ENCODE data around the gene PHEX. TPM values are rescaled to one million over a fixed set of nuclear protein-coding genes. Genes with fewer than 3 reads are reported as not detected.

Gene PHEX
- total RNA-seq, 6 experiments from 2014 or later, result 0.05 to 0.10 (median 0.07) TPM

GRCh38 chrX:22093550-22093949 is 61.4 kb downstream of the PHEX start:
- Mint-ChIP-seq H3K27ac (no peak overlapping the region), H3K4me3 (no peak overlapping the region), H3K27me3 (ENCODE audit: insufficient read depth) (no peaks in the 10 kb centered on the region), H3K9me3 (no peaks in the 10 kb centered on the region), H3K36me3 (ENCODE audit: low read depth) (no peaks in the 10 kb centered on the region), H3K4me1 (ENCODE audit: low read depth) (peaks cover 28% of the 10 kb centered on the region)
- no peak for TF ChIP-seq CTCF (IDR thresholded peaks at IDR 0.05)
- DNase-seq, result no peak

GRCh38 chrX:22095286-22095685 is 63.2 kb downstream of the PHEX start:
- no peak for DNase-seq
- Mint-ChIP-seq H3K27me3 (ENCODE audit: insufficient read depth) (no peaks in the 10 kb centered on the region), H3K4me3 (no peak overlapping the region), H3K9me3 (no peaks in the 10 kb centered on the region), H3K27ac (no peak overlapping the region), H3K36me3 (ENCODE audit: low read depth) (no peaks in the 10 kb centered on the region), H3K4me1 (ENCODE audit: low read depth) (peaks cover 37% of the 10 kb centered on the region)
- no peak for TF ChIP-seq CTCF (IDR thresholded peaks at IDR 0.05)

- Mint-ChIP-seq H3K36me3 (ENCODE audit: low read depth) (no peaks in the 10 kb centered on the region), H3K9me3 (no peaks in the 10 kb centered on the region), H3K27ac (no peak overlapping the region), H3K4me3 (no peak overlapping the region), H3K4me1 (ENCODE audit: low read depth) (peaks cover 37% of the 10 kb centered on the region), H3K27me3 (ENCODE audit: insufficient read depth) (no peaks in the 10 kb centered on the region)
- no peak for DNase-seq
- no peak for TF ChIP-seq CTCF (IDR thresholded peaks at IDR 0.05)
Observed at GRCh38 chrX:22095856-22096255, 63.7 kb downstream of the PHEX start.

GRCh38 chrX:22097012-22097694 is 65.0 kb downstream of the PHEX start:
- peak; percentile 16 for DNase-seq
- no peak overlapping the region for H3K27ac Mint-ChIP-seq
- H3K4me3 Mint-ChIP-seq, result no peak overlapping the region
- H3K36me3 Mint-ChIP-seq (ENCODE audit: low read depth), result no peaks in the 10 kb centered on the region
- no peak for TF ChIP-seq CTCF (IDR thresholded peaks at IDR 0.05)
- peaks cover 37% of the 10 kb centered on the region for H3K4me1 Mint-ChIP-seq (ENCODE audit: low read depth)
- no peaks in the 10 kb centered on the region for H3K9me3 Mint-ChIP-seq
- H3K27me3 Mint-ChIP-seq (ENCODE audit: insufficient read depth), result no peaks in the 10 kb centered on the region

GRCh38 chrX:22105231-22105630 is 73.1 kb downstream of the PHEX start:
- H3K4me1 Mint-ChIP-seq (ENCODE audit: low read depth), result peaks cover 5% of the 10 kb centered on the region; the same call in 1 of the 2 replicates
- DNase-seq, result no peak

More at GRCh38 chrX:22105231-22105630, 73.1 kb downstream of the PHEX start:
- Mint-ChIP-seq H3K4me3 (no peak overlapping the region), H3K27me3 (ENCODE audit: insufficient read depth) (no peaks in the 10 kb centered on the region), H3K9me3 (no peaks in the 10 kb centered on the region), H3K27ac (no peak overlapping the region), H3K36me3 (ENCODE audit: low read depth) (no peaks in the 10 kb centered on the region)
- no peak for TF ChIP-seq CTCF (IDR thresholded peaks at IDR 0.05)

All from HFFc6 (cell line).